Liver (tissue), 3 donors: ENCODE measurements around the gene KNCN.

ENCODE experiments used
- CTCF ChIP-seq: fragments of 150-350 bp; IDR thresholded peaks from 2 replicates; pipeline ENCODE4 v1.5.1; 2017; ENCODE audit warnings: improper control_type of control experiment, low read depth, low read length; ENCODE audit not compliant: missing input control
- RAD21 ChIP-seq, 2 donors: IDR thresholded peaks; 2 replicates each; pipeline ENCODE4 v1.6.1; 2016; ENCODE audit warnings: antibody characterized with exemption in 2 of 2, mild to moderate bottlenecking in 2 of 2
- SP1 ChIP-seq: IDR thresholded peaks from 2 replicates; pipeline ENCODE4 v1.6.1; 2018; ENCODE audit warnings: antibody characterized with exemption, mild to moderate bottlenecking
- donor health status: healthy.
- donor health status: healthy.

DNA sequence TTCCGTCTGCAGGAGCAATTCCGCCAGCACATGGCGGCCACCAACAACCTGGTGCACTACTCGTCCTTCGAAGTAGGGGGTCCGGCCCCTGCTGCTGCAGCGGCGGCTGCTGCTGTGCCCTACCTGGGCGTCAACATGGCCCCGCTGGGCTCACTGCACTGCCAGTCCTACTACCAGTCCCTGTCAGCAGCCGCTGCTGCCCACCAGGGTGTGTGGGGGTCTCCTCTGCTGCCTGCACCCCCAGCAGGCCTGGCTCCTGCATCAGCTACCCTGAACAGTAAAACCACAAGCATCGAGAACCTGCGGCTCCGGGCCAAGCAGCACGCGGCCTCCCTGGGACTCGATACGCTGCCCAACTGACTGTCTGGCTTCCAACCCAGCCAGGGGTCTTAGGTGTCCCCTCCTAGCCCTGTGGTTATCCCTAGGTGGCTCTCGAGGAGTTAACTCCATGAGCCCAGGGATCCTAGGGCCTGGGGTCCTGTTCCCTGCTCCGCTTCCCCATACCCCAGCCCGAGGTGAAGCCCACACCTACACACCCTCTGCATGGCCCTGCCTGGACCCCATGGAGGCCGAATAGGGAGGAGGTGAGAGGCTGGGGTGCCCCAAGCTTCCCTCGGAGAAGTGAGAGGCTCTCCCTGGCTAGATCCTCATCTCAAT, 39.2 kb downstream of the KNCN start:
- TF ChIP-seq RAD21 (IDR thresholded peaks at IDR 0.05) (no peak), SP1 (no peak), CTCF (no peak)
